Suprapubic skin (tissue), 3 donors: Measurements from ENCODE around the gene HHAT.

Experiments
- CTCF ChIP-seq, 2 donors: fragments of 200-600 bp in 1 of 2; fragments of 450-650 bp in 1 of 2; sonication (generic) in 1 of 2; IDR thresholded peaks; one replicate each; pipeline ENCODE4 v1.5.1; 2016 to 2019; ENCODE audit warnings: antibody characterized with exemption in 2 of 2, mild to moderate bottlenecking in 1 of 2, moderate library complexity in 1 of 2
- EP300 ChIP-seq: sonication (generic); formaldehyde crosslinking; IDR thresholded peaks from one replicate; pipeline ENCODE4 v1.6.1; 2017; ENCODE audit warnings: antibody characterized with exemption

- TF ChIP-seq CTCF (IDR thresholded peaks at IDR 0.05): no peak
- TF ChIP-seq EP300: no peak
These were observed 260.2 kb downstream of the HHAT start for GRCh38 chr1:210588946-210589345.
